ENCODE measurements around the gene GALNT3. TPM values are rescaled to one million over a fixed set of nuclear protein-coding genes. Genes with fewer than 3 reads are reported as not detected.
A peak's percentile ranks its signal among the peaks of the same experiment; 100 is the strongest.

GALNT3 gene
- total RNA-seq (0.26 and 0.66 TPM in 2 replicates), polyA plus RNA-seq (0.32 and 0.95 TPM in 2 replicates), polyA minus RNA-seq (ENCODE audit: low replicate concordance) (not detected in 2 replicates)
- polyA plus RNA-seq (2012), result 0.52 and 0.61 TPM in 2 replicates

DNA sequence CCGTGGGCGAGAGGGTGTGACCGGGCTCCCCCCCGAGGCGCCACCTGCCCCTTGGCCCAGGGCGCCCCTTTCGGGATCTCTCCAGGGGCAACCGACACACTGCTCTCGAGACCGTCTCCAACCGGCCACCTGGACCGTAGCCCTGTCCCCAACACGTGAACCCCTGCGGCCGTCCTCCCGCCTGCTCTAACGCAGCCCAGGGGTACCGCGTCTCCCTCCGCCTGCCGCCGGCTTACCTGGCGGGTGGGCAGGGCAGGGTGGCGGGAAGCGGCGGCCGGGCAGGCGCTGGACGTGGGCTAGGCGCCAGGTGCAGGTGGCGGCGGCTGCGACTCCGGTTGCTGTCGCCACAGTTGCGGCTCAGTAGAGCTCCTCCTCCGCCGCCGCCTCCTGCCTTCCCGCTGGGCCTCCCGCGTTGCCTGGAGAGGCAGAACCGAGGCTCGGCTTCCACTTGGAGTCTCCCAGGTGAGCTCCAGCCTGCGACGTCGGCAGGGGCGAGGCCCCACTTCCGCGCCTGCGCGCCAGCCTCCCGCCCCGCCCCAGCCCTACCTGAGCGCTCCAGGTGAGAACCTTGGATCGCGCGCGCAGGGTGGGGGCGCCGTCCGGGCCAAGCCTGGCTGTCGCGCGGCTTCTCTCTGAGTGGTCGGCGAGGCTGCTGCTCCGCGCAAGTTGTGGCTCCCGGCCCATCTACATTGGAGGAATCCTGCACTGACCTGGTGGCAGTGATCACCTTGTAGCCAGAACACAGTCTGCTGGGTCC lies at the start of gene GALNT3:
Gene GALNT3 (minus strand): TSS at position 469 of the 757 bp plus-strand sequence. CDS start 23,547 bp downstream, outside the sequence.
- Histone ChIP-seq H3K4me1 (ENCODE audit: control insufficient read depth, extremely low read depth, insufficient read depth, low read length) (no peaks in the 10 kb centered on the region), H3K4me3 (replicated peaks in 1 of 4; ENCODE audit: control extremely low read depth in 1 of 4, insufficient read depth in 1 of 4, low read depth in 3 of 4, low read length in 4 of 4) (peak within 1 kb of the TSS; percentile 6 to 53 (median 38)), H3K4me2 (ENCODE audit: extremely low read depth, insufficient read depth, low read length) (peak within 1 kb of the TSS; percentile 76), H4K20me1 (ENCODE audit: control insufficient read depth, extremely low read depth, insufficient read depth, low read length) (no peaks in the 10 kb centered on the region), H3K79me2 (ENCODE audit: control insufficient read depth, insufficient read depth, low read length) (no peaks in the 10 kb centered on the region), H3K27me3 (ENCODE audit: control insufficient read depth, insufficient read depth, low read length) (no peaks in the 10 kb centered on the region), H3K36me3 (ENCODE audit: control insufficient read depth, insufficient read depth, low read length) (no peaks in the 10 kb centered on the region), H3K9ac (ENCODE audit: insufficient read depth, low read length) (no peak within 1 kb of the TSS), H2AFZ (ENCODE audit: low read length) (peak within 1 kb of the TSS; percentile 84), H3K9me3 (ENCODE audit: control insufficient read depth, insufficient read depth, low read depth, low read length) (no peaks in the 10 kb centered on the region), H3K27ac (ENCODE audit: insufficient read depth, low read length) (no peak within 1 kb of the TSS)
- TF ChIP-seq, protein P1, sequence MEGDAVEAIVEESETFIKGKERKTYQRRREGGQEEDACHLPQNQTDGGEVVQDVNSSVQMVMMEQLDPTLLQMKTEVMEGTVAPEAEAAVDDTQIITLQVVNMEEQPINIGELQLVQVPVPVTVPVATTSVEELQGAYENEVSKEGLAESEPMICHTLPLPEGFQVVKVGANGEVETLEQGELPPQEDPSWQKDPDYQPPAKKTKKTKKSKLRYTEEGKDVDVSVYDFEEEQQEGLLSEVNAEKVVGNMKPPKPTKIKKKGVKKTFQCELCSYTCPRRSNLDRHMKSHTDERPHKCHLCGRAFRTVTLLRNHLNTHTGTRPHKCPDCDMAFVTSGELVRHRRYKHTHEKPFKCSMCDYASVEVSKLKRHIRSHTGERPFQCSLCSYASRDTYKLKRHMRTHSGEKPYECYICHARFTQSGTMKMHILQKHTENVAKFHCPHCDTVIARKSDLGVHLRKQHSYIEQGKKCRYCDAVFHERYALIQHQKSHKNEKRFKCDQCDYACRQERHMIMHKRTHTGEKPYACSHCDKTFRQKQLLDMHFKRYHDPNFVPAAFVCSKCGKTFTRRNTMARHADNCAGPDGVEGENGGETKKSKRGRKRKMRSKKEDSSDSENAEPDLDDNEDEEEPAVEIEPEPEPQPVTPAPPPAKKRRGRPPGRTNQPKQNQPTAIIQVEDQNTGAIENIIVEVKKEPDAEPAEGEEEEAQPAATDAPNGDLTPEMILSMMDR (conservative IDR thresholded peaks at IDR 0.05 in 1 of 2, IDR thresholded peaks at IDR 0.05 in 1 of 2; ENCODE audit: low read depth in 1 of 2, low read length in 2 of 2), result no peak
- no peak for TF ChIP-seq EZH2 (IDR thresholded peaks at IDR 0.05; ENCODE audit: low read length, missing control alignments)
- DNase-seq (ENCODE audit: low read depth in 2 of 2), result no peak

DNA sequence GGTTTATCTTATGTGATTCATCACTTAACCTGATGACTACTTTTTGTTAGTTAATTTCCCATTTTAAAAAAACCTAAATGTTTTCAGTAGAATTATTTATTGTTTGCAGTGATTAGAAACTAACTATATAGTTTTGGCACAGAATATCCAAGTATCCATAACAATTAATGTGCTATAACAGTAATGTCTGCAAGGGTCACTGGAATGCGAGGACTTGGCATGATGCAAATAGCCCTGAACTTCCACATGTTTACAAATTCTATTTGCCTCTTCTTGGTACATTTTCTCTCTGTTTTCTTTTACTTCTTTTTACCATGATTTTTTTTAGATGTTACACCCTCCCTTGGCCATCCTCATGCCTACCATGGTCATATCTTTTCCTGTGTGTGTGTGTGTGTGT lies 49.3 kb upstream of the GALNT3 start:
- Histone ChIP-seq H2AFZ (ENCODE audit: low read length) (no peak overlapping the region), H3K9ac (ENCODE audit: insufficient read depth, low read length) (no peak overlapping the region), H3K79me2 (ENCODE audit: control insufficient read depth, insufficient read depth, low read length) (no peaks in the 10 kb centered on the region), H4K20me1 (ENCODE audit: control insufficient read depth, extremely low read depth, insufficient read depth, low read length) (no peaks in the 10 kb centered on the region), H3K27me3 (ENCODE audit: control insufficient read depth, insufficient read depth, low read length) (no peaks in the 10 kb centered on the region), H3K36me3 (ENCODE audit: control insufficient read depth, insufficient read depth, low read length) (no peaks in the 10 kb centered on the region), H3K27ac (ENCODE audit: insufficient read depth, low read length) (no peak overlapping the region), H3K4me2 (ENCODE audit: extremely low read depth, insufficient read depth, low read length) (no peak overlapping the region), H3K9me3 (ENCODE audit: control insufficient read depth, insufficient read depth, low read depth, low read length) (no peaks in the 10 kb centered on the region), H3K4me1 (ENCODE audit: control insufficient read depth, extremely low read depth, insufficient read depth, low read length) (no peaks in the 10 kb centered on the region), H3K4me3 (replicated peaks in 1 of 4; ENCODE audit: control extremely low read depth in 1 of 4, insufficient read depth in 1 of 4, low read depth in 3 of 4, low read length in 4 of 4) (no peak overlapping the region)
- no peak for DNase-seq (ENCODE audit: low read depth in 2 of 2)
- no peak for TF ChIP-seq EZH2 (IDR thresholded peaks at IDR 0.05; ENCODE audit: low read length, missing control alignments)
- TF ChIP-seq, protein P1 (conservative IDR thresholded peaks at IDR 0.05 in 1 of 2, IDR thresholded peaks at IDR 0.05 in 1 of 2; ENCODE audit: low read depth in 1 of 2, low read length in 2 of 2), result no peak

DNA sequence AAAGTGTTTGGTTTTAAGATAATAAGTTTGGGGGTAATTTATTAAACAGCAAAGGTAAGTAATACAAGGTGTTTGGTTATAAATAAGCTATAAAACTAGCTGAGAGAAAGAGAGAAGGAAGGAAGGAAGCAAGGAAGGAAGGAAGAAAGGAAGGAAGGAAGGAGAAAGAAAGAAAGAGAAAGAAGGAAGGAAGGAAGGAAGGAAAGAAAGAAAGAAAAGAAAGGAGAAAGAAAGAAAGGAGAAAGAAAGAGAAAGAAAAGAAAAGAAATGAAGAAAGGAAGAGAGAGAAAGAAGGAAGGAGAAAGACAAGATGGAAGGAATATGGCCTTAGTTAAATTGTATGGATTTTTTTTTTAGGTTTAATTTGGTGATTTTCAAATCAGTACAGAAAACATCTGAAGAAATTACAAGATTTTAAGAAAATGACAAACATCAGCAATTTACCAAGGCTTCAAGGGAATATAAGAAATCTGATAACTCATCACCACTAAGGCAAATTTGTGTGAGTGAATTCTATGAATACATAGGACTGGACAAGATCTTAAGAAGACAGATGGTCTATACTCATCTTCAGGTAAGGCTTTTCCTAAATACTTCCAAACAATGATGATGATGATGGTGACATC lies 46.4 kb upstream of the GALNT3 start:
- no peaks in the 10 kb centered on the region for H3K36me3 ChIP-seq (ENCODE audit: control insufficient read depth, insufficient read depth, low read length)
- H3K79me2 ChIP-seq (ENCODE audit: control insufficient read depth, insufficient read depth, low read length), result no peaks in the 10 kb centered on the region
- H4K20me1 ChIP-seq (ENCODE audit: control insufficient read depth, extremely low read depth, insufficient read depth, low read length), result no peaks in the 10 kb centered on the region
- no peak overlapping the region for H3K4me3 ChIP-seq (replicated peaks in 1 of 4; ENCODE audit: control extremely low read depth in 1 of 4, insufficient read depth in 1 of 4, low read depth in 3 of 4, low read length in 4 of 4)
- DNase-seq (ENCODE audit: low read depth in 2 of 2), result no peak
- TF ChIP-seq EZH2 (IDR thresholded peaks at IDR 0.05; ENCODE audit: low read length, missing control alignments), result no peak
- TF ChIP-seq, protein P1 (conservative IDR thresholded peaks at IDR 0.05 in 1 of 2, IDR thresholded peaks at IDR 0.05 in 1 of 2; ENCODE audit: low read depth in 1 of 2, low read length in 2 of 2), result no peak
- no peak overlapping the region for H2AFZ ChIP-seq (ENCODE audit: low read length)
- no peak overlapping the region for H3K9ac ChIP-seq (ENCODE audit: insufficient read depth, low read length)
- H3K4me2 ChIP-seq (ENCODE audit: extremely low read depth, insufficient read depth, low read length), result no peak overlapping the region
- no peak overlapping the region for H3K27ac ChIP-seq (ENCODE audit: insufficient read depth, low read length)
- H3K27me3 ChIP-seq (ENCODE audit: control insufficient read depth, insufficient read depth, low read length), result no peaks in the 10 kb centered on the region
- H3K9me3 ChIP-seq (ENCODE audit: control insufficient read depth, insufficient read depth, low read depth, low read length), result no peaks in the 10 kb centered on the region
- H3K4me1 ChIP-seq (ENCODE audit: control insufficient read depth, extremely low read depth, insufficient read depth, low read length), result no peaks in the 10 kb centered on the region
